Ectodermal cell (in vitro differentiated cells): Measurements from ENCODE around the gene CDK19.
"Not testable (repeated sequence)": the region's sequence is repeated elsewhere in the genome, so short reads cannot be mapped to it uniquely, and the experiment has no call there.

Experiments used
- H3K27ac ChIP-seq: 2 replicates; pipeline ENCODE4 v1.7.0; 2013; ENCODE audit warnings: mild to moderate bottlenecking, low read depth, low read length; ENCODE audit not compliant: insufficient read depth, poor library complexity, severe bottlenecking
- H3K27me3 ChIP-seq: 2 replicates; pipeline ENCODE4 v1.7.0; 2013; ENCODE audit warnings: mild to moderate bottlenecking, low read length; ENCODE audit not compliant: insufficient read depth, control insufficient read depth, poor library complexity, severe bottlenecking
- H3K36me3 ChIP-seq: one replicate; pipeline ENCODE4 v1.7.0; 2013; ENCODE audit warnings: low read length; ENCODE audit not compliant: control insufficient read depth, insufficient read depth
- H3K4me1 ChIP-seq: one replicate; pipeline ENCODE4 v1.7.0; 2013; ENCODE audit warnings: low read length; ENCODE audit not compliant: control insufficient read depth, insufficient read depth
- H3K4me3 ChIP-seq: 2 replicates; pipeline ENCODE4 v1.7.0; 2013; ENCODE audit warnings: low read depth, low read length, control low read depth; ENCODE audit not compliant: insufficient read depth
- H3K9me3 ChIP-seq: 2 replicates; pipeline ENCODE4 v1.7.0; 2013; ENCODE audit warnings: mild to moderate bottlenecking, low read length, moderate library complexity; ENCODE audit not compliant: control insufficient read depth
- WGBS, 2 experiments: methylation state at CpG; one replicate each; pipeline ENCODE4 v1.1.7; 2013; ENCODE audit warnings: missing lambda C conversion rate in 2 of 2; 5-methylcytosine and 5-hydroxymethylcytosine counted together

CDK19 gene

DNA sequence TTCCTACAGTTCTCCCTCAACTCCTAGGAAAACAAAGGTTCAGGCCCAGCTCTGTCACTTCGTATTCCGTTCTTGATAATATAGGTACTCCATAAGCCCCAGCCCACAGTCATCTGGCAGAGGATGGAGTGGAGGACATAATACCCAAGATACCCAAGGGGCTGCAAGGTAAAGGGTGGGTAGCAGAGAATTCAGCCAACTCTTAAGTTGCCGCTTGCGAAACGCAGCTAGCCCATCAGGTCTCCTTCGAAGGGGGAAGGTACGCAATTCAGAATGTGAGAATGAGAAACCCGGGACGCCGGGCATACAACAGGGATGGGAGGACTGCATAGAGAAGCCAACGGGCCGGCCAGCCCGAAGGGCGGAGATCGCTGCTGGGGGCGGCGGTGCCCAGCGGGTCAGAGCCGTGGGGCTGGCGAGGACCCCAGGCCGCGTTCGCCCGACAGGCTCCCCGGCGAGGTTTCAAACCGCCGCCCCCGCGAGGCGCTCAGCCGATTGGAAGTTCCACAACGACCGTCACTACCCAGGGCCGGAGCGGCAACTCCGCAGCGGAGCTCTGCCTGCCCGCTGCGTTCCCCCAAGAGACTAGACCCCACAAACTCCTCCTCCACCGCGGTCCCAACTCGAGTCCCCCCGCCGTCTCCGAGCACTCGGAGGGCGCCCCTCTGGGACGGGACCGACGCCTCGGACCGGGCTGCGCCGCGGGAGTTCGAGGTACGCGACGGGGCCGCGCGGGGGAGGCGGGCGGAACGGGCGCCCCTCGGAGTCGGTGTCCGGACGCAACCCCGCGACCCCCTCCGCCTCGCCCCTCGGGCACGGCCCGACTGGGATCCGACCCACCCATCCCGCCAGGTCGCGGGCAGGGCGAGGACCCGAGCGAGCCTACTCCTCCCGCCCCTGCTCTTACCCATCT is 911 bp downstream of the CDK19 start:
- WGBS, 2 experiments: 0% methylated on average over 85 to 86 of the region's 86 CpGs
- Histone ChIP-seq H3K4me3 (peak overlapping the region; percentile 89), H3K27me3 (no peaks in the 10 kb centered on the region), H3K9me3 (no peaks in the 10 kb centered on the region), H3K27ac (peak overlapping the region; percentile 98), H3K4me1 (peaks cover 5% of the 10 kb centered on the region), H3K36me3 (no peaks in the 10 kb centered on the region)

DNA sequence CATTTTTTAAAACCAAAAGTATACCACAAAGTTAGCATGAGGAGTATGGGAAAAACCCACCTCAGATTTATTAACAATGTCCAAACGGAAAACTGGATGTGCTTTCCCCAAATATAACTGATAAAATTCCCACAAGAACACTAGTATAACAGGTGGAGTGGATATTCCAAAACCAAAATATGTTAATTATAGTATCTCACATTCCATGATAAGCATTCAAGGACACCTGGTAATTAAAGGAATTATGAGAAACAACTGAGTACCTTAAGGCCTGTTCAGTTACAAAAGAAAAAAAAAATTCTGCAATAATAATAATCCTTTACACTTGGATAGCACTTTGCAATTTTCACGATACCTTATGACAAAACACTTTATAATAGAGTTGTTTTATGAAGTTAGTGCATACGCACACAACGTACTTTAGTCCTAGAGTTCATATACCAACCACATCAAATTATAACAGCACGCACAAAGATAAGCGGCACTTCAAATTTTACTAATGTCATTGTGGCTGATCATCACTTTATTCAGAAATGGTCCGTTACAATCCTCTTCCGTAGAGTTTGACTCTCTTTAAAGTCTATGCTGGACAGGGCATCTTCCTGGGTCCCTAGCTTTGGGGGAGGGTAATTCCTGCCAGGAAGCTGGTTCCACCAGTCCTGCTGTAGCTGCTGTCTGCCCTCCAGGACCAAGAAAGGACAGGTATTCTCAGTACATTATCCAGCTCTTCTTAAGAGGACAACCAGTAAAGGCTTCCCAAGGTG is 1.7 kb downstream of the CDK19 start:
- WGBS, 2 experiments: 78 to 86% methylated on average over 6 to 8 of the region's 8 CpGs

DNA sequence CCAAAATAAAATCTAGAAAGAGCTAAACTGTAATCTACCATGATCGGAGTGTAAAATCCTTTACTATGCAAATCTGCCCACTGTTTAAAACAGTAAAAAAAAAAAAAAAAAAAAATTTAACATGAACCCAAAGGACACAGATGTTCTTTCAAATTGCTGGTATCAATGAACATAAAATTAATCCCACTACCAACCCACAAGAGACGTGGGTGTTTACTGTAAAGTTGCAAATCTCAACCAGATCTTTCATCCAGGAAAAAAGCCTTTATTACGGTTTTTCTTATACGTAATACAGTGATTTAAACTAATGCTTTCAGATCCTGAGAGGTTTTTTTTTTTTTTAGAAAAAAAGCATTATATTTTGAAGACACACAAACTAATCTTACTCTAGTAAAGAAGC is 2.5 kb downstream of the CDK19 start:
- H3K27ac ChIP-seq: no peak overlapping the region
- H3K9me3 ChIP-seq: no peaks in the 10 kb centered on the region
- no peaks in the 10 kb centered on the region for H3K36me3 ChIP-seq
- H3K4me3 ChIP-seq: no peak overlapping the region
- H3K27me3 ChIP-seq: no peaks in the 10 kb centered on the region
- 95 to 100% methylated on average over 2 to 4 of the region's 4 CpGs for WGBS, 2 experiments
- H3K4me1 ChIP-seq: peaks cover 5% of the 10 kb centered on the region

More for the DNA sequence above, 1.7 kb downstream of the CDK19 start:
- Histone ChIP-seq H3K27ac (no peak overlapping the region), H3K36me3 (no peaks in the 10 kb centered on the region), H3K9me3 (no peaks in the 10 kb centered on the region), H3K4me1 (peaks cover 5% of the 10 kb centered on the region), H3K27me3 (no peaks in the 10 kb centered on the region), H3K4me3 (peak overlapping the region; percentile 89)

DNA sequence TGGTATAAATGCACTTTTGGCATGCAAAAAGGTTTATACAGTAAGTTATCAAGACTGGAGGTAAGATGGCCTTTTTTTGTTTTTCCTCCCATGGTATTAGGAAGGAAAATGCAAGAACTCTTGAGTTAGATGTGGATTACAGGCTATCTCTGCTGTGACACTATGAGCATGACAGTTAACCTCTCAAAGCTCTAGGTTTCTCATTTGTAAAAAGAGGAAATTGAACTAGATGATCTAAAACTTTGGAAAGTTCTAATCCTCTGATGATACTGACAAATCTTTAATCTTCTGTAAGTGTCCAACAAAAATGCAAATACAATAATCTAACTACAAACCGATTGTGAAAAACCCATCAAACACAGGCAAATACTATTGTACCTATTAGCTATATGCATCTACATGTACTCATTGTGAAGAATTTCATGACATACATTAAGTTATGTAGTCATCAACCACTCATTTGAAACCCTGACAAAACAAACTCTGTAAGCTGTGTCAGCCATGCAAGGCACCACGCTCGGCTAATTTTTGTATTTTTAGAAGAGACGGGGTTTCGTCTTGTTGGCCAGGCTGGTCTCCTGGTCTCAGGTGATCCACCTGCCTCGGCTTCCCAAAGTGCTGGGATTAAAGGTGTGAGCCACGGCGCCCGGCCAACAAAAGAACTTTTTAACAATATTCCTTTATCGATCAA is 4.2 kb downstream of the CDK19 start:
- H3K27me3 ChIP-seq: no peaks in the 10 kb centered on the region
- WGBS, 2 experiments: 94 to 96% methylated on average over 9 to 10 of the region's 10 CpGs
- no peak overlapping the region for H3K27ac ChIP-seq
- H3K4me1 ChIP-seq: no peaks in the 10 kb centered on the region
- no peaks in the 10 kb centered on the region for H3K9me3 ChIP-seq
- H3K4me3 ChIP-seq: no peak overlapping the region
- no peaks in the 10 kb centered on the region for H3K36me3 ChIP-seq

DNA sequence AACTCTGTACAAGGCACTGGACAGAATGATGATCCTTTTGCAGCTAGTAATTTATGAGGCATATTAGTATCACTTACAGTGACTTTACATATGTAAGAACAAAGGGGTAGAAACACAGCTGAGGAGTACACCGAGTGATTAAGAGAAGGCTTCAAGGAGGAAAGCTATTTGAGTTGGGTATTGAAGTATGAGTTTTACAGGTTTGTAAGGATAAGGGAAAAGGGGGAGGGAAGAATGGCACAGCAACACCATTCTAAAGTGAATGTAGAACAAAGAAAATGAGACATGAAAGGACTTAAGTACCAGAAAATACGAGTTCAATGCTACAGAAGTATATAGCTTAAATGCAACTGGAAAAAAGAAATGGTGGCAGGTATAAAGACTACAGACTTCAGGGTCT is 5.5 kb downstream of the CDK19 start:
- no peaks in the 10 kb centered on the region for H3K9me3 ChIP-seq
- no peaks in the 10 kb centered on the region for H3K27me3 ChIP-seq
- WGBS, 2 experiments: 92 to 100% methylated on average over 2 of the region's 2 CpGs
- H3K36me3 ChIP-seq: no peaks in the 10 kb centered on the region
- H3K4me3 ChIP-seq: no peak overlapping the region
- no peaks in the 10 kb centered on the region for H3K4me1 ChIP-seq
- H3K27ac ChIP-seq: no peak overlapping the region

DNA sequence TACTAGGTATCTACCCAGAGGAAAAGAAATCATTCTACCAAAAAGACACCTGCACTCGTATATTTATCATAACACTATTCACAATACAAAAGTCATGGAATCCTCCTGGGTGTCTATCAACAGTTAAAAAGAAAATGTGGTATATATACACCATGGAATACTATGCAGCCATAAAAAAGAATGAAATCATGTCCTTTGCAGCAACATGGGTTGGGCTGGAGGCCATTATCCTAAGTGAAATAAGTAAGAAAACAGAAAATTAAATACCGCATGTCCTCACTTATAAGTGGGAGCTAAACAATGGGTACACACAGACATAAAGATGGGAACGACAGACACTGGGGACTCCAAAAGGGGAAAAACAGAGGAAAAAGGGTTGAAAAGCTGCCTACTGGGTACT is 13.1 kb downstream of the CDK19 start:
- H3K36me3 ChIP-seq, H3K4me1 ChIP-seq, H3K4me3 ChIP-seq, H3K9me3 ChIP-seq, H3K27me3 ChIP-seq, H3K27ac ChIP-seq: not testable (repeated sequence)
- WGBS, 2 experiments: 96 to 97% methylated on average over 2 to 3 of the region's 3 CpGs

- H3K36me3 ChIP-seq: peaks cover 7% of the 10 kb centered on the region
- no peaks in the 10 kb centered on the region for H3K4me1 ChIP-seq
- H3K27me3 ChIP-seq: no peaks in the 10 kb centered on the region
- H3K4me3 ChIP-seq: no peak overlapping the region
- WGBS, 2 experiments: 95 to 98% methylated on average over 4 of the region's 4 CpGs
- H3K9me3 ChIP-seq: no peaks in the 10 kb centered on the region
- no peak overlapping the region for H3K27ac ChIP-seq
Measured at GRCh38 chr6:110800839-110801196, 14.5 kb downstream of the CDK19 start.

DNA sequence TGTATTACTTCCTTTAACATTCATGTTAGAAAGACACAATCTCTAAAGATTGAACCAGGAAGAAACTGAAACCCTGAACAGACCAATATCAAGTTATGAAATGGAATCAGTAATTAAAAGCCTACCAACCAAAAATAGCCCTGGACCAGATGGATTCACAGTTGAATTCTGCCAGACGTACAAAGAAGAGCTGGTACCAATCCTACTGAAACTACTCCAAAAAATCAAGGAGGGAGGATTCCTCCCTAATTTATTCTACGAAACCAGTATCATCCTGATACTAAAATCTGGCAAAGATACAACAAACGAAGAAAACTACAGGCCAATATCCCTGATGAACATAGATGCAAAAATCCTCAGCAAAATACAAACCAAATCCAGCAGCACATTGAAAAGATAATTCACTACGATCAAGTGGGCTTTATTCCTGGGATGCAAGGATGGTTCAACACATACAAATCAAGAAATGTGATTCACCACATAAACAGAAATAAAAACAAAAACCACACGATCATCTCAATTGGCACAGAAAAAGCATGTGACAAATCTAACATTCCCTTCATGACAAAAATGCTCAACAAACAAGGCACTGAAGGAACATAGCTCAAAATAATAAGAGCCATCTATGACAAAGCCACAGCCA is 15.0 kb downstream of the CDK19 start:
- Histone ChIP-seq H3K27me3 (no peaks in the 10 kb centered on the region), H3K4me3 (no peak overlapping the region), H3K27ac (no peak overlapping the region), H3K9me3 (no peaks in the 10 kb centered on the region), H3K4me1 (no peaks in the 10 kb centered on the region), H3K36me3 (peaks cover 7% of the 10 kb centered on the region)
- WGBS, 2 experiments: 87 to 91% methylated on average over 5 of the region's 5 CpGs

DNA sequence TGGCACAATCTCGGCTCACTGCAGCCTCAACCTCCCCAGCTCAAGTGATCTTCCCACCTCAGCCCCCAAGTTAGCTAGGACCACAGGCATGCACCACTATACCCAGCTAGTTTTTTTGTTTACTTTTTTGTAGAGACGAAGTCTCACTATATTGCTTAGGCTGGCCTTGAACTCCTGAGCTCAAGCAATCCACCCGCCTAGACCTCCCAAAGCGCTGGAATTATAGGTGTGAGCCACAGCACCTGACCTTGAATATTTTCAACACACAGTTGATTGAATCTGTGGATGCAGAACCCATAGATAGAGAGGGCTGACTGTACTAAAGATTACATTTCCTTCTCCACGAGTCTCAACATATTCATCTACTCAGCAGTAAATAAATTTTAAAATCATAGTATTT is 15.6 kb downstream of the CDK19 start:
- Histone ChIP-seq H3K27me3 (no peaks in the 10 kb centered on the region), H3K27ac (no peak overlapping the region), H3K4me3 (no peak overlapping the region), H3K9me3 (no peaks in the 10 kb centered on the region), H3K4me1 (no peaks in the 10 kb centered on the region), H3K36me3 (peaks cover 7% of the 10 kb centered on the region)
- WGBS, 2 experiments: 86 to 97% methylated on average over 4 to 5 of the region's 5 CpGs
